ENCODE data around the gene KCNQ4.

KCNQ4 gene

DNA sequence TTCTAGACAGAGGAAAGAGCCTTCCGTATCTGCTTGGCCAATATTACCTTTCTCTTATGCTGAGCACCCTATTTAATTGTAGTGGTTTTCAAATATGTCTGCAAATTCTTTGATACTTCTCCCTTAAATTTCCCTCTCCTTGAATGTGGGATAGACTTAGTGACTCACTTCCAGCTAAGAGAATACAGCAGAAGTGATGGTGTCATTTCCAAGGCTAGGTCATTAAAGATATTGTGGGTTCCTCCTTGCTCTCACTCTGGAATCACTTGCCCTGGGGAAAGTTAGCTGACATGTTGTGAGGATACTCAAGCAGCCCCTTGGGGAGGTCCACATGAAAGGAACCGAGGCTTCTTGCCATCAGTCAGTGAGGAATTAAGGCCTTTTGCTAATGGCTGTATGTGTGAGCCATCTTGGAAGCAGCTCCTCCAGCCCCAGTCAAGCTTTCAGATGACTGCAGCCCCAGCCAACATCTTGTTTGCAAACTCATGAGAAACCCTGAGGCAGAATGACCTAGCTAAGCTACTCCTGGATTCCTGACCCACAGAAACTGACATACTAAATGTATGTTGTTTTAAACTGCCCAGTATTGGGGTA is 86.6 kb downstream of the KCNQ4 start:
- peak; percentile 25 for DNase-seq

DNA sequence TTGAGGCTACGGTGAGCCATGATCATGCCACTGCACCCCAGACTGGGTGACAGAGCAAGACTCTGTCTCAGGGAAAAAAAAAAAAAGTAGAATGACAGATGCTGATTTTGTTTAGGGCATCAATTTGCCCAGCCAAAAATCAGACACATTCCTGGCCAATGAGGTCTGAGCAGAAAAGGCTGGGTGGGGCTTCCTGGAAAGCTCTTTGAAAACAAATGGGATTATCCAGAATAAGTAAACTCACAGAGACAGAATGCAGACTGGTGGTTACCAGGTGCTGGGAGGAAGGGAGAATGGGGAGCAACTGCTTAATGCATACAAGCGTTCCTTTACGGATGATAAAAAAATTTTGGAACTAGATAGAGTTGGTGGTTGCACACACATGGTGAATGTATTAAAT is 88.7 kb downstream of the KCNQ4 start:
- DNase-seq: peak; percentile 36

- no peak for DNase-seq
Measured at GRCh38 chr1:40873863-40874472, 90.4 kb downstream of the KCNQ4 start.

DNA sequence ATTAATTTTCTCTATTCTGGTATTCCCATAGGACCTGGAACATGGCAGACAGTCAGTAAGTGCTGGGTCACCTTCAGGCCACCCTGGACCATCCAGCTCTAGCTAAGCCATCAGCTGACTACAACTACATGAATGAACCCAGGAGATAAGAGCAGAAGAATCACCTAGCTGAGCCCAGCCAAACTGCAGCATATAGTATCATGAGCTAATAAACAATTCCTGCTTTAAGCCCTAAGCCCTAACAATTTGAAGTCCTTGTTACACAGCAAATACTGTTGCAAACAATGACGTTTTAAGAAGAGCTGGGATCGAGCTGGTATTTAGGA is 92.8 kb downstream of the KCNQ4 start:
- DNase-seq: no peak

- peak; percentile 28 for DNase-seq
Measured at GRCh38 chr1:40876891-40877290, 93.3 kb downstream of the KCNQ4 start.

DNA sequence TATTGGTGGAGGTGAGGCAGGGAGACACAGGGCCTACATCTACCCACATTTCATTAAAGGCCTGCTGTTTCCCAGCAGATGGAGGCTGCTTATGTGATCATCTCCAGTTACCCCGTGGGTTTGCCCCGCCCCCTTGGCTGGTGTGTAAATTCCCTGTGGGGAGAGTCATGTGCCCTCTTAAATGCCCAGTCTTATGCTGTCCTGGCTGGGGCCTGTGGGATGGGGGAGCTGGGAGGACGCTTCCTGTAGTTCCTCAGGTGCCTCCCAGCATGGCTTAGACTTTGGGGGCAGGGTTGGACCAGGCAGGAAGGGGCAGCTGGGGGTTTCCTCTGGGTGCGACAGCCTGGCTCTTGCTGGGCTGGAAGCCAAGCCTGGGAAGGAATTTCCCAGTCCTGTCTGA is 94.1 kb downstream of the KCNQ4 start:
- DNase-seq: peak; percentile 80

DNA sequence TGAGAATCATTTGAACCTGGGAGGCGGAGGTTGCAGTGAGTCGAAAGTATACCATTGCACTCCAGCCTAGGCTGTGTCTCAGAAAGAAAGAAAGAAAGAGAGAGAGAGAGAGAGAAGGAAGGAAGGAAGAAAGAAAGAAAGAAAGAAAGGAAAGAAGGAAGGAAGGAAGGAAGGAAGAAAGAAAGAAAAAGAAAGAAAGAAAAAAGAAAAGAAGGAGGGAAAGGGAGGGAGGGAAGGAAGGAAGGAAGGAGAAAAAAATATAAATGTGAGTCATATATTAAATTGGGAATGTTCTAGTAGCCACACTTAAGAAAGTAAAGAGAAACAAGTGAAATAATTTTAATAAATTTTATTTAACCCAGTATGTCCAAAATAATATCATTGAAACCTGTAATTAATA is 95.3 kb downstream of the KCNQ4 start:
- no peak for DNase-seq

DNA sequence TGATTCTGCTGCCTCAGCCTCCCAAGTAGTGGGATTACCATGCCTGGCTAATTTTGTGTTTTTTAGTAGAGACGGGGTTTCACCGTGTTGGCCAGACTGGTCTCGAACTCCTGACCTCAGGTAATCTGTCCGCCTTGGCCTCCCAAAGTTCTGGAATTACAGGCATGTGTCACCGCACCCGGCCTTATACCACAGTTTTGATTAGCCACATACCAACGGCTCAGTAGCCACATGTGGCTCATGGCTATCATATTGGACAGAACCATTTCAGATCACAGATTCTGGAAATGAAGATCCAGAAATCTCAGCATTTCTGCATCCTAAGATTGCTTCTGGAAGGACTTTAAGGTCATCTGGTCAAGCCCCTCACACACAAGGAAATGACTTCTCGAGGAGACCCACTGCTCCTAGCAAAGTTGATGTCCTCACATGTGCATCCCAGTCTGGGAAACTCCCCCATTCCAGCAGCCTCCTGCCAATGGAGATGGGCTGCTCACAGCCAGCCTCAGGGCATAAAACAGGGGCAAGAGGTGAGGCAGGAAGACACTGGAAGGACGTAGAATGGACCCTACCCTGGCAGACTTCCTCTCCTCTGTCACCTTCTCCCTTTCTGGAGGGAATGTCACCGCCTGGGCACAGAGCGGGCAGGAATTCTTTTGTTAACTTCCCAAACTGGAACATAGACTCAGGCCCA is 96.0 kb downstream of the KCNQ4 start:
- no peak for DNase-seq

DNA sequence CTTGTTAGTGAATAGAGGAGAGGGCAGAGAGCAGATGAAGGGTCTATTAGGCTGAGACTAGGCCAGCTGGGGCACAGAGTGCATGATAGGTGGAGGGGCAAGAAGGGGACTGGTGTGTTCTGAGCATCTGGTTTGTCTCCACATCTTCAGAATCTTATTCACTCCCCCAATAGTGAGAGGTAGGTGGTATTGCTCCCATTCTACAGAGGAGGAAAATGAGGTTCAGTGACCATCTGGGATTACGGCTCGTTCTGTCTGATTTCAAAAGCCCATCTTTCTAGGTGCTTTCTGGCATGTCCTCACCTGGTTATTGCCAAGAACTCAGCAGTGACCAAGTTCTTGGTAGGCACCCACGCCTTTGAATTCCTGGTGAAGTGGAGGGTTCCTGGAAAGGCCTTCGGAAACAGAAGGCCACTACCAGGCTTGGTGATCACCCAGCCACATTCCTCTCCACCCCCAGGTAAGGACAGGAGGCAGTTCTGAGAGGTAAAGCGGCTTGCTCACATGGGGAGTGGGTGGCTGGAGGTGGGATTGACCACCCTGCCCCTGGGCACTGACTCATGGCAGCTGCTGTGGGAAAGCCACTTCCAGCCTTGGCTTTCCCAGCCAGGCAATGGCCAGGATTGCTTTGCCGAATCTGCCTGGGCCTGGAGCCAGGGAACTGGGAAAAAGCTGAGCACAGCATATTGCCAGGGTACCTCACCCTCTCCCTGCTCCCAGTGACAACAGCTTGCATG is 97.4 kb downstream of the KCNQ4 start:
- DNase-seq: no peak

DNA sequence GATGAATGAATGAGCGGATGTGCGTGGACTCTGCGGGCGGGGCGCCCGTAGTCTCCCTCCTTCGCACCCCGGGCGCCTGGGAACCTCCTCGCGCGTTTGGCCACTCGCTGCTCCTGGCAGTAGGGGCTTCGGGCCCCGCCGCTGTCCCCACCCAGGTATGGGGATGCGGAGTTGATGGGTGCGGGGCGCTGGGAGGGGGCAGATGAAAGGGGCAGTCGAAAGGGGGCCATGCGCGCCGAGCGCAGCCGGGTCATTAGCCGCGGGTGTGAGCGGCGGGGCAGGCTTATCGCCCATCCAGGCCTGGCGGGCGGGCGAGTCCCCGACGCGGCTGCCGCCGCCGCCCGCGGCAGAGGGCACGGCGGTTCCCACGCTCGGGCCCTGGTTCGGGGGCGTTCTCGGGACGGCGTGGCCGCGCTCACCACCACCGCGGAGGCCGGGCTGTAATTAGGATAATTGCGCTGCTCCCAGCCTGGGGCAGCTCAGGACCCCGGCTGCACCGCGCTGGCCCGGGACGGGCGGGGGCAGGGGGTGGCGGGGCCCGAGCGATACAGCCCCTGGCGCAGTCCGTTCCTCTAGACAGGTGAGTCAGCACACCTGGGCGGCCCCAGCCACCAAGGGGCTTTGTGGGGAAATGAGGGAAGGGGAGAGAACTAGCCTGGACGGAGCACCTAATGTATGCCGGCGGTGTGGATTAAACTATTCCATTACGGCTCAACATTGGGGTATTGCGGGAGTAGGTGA is 100.6 kb downstream of the KCNQ4 start:
- no peak for DNase-seq

GRCh38 chr1:40886318-40887011 is 102.9 kb downstream of the KCNQ4 start:
- no peak for DNase-seq

DNA sequence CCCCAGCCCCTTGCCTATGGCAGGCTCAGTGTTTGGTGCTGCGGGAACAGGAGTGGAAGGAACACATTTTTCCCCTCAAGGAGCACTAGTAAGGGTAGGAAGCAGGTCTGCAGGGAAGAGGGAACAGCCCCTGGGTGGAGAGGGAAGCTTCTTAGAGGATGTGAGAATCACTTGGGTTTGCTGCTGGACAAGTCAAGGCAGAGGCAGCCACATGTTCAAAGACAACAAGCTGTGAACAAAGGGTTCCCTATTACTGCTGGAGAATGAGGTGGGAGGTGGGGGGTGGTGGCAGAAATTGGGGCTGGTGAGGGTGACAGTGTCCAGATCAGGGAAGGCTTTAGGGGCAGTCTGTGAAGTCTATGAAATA is 103.4 kb downstream of the KCNQ4 start:
- DNase-seq: no peak

- DNase-seq: no peak
Measured at GRCh38 chr1:40887652-40888051, 104.1 kb downstream of the KCNQ4 start.
